NCI-H2107 (cell line): Measurements from ENCODE around the gene UGT1A3.

Experiments
- DNase-seq: peaks from one replicate; lab custom pipeline; 2025; lab: John Stamatoyannopoulos, UW

UGT1A3 gene

DNA sequence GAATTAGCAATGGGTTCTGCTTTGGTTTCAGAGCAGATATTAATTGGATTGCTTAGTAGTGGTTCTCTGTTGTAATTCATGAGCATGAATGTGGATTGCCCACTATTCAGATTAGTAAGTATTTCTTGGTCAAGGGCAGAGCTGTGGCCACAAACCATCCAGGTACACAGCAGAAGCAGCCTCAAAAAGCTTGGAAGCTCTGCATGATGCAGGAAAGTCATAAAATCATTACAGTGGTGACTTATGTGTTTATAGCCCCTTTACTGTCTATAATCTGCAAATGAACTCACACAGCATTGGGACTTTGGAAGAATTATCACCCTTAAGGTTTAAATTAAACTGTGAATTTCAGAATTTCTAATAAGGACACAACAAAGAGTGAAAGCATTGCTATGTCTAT lies 29.3 kb downstream of the UGT1A3 start:
- no peak for DNase-seq

DNA sequence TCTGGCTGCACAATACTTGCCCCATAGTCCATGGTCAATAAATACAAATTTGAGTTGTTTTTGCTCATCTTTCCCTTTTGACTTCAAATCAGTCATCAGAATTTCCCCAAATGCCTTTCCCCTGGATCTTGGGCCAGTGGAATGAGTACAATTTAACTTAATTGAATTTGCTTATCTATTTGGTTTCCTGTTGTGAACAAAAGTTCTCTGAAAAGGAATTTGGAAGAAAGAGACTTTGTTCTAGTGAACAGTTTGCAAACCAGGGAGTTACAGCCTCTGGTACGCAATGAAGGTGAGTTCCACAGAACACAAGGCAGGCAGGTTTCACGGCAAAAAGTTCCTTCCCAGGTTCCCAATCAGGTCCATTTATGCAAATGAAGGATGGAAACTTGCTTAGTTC lies 30.0 kb downstream of the UGT1A3 start:
- no peak for DNase-seq

DNA sequence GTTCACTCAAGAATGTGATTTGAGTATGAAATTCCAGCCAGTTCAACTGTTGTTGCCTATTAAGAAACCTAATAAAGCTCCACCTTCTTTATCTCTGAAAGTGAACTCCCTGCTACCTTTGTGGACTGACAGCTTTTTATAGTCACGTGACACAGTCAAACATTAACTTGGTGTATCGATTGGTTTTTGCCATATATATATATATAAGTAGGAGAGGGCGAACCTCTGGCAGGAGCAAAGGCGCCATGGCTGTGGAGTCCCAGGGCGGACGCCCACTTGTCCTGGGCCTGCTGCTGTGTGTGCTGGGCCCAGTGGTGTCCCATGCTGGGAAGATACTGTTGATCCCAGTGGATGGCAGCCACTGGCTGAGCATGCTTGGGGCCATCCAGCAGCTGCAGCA lies 31.2 kb downstream of the UGT1A3 start, which contains the start of gene UGT1A1:
TSS of gene UGT1A1 (plus strand) at position 228 of the 400 bp plus-strand sequence. CDS start at position 246, 18 bp downstream.
- DNase-seq = no peak

DNA sequence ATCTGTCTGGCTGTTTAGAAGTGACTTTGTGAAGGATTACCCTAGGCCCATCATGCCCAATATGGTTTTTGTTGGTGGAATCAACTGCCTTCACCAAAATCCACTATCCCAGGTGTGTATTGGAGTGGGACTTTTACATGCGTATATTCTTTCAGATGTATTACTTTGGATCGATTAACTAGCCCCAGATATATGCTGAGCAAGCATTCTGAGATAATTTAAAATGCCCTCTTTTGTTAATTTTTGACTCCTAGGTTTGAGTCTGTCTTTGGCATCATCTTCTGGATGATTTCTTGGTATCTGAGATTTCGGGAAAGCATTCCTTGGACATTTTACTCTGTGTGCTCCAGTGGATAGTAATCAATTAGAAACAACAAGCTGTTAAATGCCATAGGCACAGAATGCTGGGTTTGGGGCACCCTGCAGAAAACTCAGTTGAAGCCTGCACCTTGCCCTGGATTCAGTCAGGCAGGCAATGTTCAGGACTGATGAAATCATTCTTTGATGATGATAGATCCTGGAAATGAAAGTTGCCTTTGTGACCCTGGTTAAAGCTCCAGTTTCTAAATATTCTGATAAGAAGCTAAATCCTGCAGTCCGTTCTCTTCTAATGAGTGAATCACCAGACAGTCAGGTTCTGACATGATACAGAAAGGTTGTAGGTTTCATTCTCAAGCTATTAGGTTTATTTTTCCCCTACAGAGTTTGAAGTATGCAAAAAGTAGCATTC lies 32.4 kb downstream of the UGT1A3 start:
- DNase-seq = no peak

DNA sequence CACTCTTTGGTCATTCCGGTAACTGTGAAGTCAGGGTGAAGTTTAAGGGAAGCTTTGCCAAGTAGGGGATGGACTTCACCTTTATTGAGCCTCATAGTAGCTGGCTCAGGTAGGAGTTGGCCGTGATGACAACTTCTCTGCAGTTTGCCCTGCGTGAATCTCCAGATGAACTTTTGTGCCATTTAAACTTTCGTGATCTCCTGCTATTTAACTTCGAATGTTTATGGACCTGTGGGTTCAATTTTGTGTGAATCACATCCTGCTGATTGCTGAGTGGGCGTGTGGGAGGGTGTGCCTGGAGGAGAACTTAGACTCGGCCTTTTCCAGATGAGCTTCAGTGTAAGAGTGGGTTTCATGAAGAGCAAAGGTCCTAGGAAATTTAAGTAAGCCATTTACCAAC lies 35.4 kb downstream of the UGT1A3 start:
- DNase-seq = no peak

DNA sequence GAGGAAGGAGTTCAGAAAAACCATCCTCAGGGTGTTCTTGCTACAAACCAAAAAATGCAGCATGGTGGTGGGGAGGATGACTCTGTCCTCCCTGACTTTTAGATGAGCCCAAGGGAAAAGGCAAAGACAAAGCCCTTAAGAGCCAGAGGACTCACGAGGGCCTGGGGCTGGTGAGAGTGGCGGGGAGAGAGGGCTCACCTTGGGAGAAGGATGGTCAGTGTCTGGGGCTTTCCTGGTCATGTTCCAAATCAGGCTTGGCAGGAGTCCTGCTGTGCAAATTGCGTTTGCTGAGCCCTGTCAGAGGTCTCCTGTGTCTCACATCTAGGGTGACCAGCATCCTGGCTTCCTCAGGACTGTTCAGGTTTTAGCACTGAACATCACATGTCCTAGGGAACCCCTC lies 35.9 kb downstream of the UGT1A3 start:
- DNase-seq = no peak

DNA sequence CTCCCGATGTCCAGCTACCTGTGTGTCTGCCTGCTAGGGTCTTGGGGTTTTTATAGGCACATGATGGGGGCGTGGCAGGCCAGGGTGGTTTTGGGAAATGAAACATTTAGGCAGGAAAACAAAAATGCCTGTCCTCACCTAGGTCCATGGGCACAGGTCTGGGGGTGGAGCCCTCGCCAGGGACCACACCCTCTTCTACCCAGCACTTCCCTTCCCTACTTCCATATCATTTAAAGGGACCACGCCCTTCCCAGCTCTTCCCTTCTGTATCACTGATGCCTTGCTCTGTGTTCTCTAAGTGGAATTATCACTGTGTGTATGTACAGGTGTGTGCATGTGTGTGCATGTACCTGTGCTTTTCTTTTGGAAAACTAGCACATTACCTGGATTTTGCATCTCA lies 37.6 kb downstream of the UGT1A3 start:
- no peak for DNase-seq

DNA sequence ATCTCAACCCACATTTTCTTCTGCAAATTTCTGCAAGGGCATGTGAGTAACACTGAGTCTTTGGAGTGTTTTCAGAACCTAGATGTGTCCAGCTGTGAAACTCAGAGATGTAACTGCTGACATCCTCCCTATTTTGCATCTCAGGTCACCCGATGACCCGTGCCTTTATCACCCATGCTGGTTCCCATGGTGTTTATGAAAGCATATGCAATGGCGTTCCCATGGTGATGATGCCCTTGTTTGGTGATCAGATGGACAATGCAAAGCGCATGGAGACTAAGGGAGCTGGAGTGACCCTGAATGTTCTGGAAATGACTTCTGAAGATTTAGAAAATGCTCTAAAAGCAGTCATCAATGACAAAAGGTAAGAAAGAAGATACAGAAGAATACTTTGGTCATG lies 39.2 kb downstream of the UGT1A3 start:
- no peak for DNase-seq

DNA sequence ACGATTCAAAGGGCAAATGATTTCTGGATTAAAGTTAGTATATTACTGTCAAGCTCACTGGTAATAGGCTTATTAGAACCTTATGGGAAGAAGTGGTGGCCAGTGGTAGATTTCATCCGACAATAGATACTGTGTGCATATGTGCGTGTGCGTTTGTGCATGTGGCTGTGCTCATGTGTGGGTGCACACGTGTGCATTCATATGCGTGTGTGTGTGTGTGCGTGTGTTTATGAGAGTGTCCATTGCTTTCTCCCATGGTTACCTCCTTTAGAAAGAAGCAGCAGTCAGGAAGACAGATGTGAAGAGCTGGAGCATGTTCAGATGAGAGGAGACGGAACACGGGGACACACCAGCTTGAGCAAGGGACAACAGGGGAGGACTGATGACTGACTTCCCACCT lies 40.4 kb downstream of the UGT1A3 start:
- DNase-seq = no peak

DNA sequence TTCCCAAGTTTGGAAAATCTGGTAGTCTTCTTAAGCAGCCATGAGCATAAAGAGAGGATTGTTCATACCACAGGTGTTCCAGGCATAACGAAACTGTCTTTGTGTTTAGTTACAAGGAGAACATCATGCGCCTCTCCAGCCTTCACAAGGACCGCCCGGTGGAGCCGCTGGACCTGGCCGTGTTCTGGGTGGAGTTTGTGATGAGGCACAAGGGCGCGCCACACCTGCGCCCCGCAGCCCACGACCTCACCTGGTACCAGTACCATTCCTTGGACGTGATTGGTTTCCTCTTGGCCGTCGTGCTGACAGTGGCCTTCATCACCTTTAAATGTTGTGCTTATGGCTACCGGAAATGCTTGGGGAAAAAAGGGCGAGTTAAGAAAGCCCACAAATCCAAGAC lies 43.3 kb downstream of the UGT1A3 start:
- DNase-seq = no peak

DNA sequence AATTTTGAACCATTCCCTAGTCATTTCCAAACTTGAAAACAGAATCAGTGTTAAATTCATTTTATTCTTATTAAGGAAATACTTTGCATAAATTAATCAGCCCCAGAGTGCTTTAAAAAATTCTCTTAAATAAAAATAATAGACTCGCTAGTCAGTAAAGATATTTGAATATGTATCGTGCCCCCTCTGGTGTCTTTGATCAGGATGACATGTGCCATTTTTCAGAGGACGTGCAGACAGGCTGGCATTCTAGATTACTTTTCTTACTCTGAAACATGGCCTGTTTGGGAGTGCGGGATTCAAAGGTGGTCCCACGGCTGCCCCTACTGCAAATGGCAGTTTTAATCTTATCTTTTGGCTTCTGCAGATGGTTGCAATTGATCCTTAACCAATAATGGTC lies 43.7 kb downstream of the UGT1A3 start:
- no peak for DNase-seq

DNA sequence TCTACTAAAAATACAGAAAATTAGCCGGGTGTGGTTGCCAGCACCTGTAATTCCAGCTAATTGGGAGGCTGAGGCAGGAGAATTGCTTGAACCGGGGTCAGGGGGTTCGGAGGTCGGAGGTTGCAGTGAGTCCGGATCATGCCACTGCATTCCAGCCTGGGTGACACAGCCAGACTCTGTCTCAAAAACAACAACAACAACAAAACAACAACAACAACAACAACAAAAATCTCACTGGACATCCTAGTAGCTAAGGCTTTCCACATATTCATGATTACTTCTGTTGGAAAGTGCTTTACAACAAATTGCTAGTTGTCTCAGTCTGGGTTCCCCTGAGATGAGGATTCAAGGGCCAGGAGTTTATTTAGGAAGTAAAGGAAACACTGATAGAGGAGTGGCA lies 45.0 kb downstream of the UGT1A3 start:
- no peak for DNase-seq

DNA sequence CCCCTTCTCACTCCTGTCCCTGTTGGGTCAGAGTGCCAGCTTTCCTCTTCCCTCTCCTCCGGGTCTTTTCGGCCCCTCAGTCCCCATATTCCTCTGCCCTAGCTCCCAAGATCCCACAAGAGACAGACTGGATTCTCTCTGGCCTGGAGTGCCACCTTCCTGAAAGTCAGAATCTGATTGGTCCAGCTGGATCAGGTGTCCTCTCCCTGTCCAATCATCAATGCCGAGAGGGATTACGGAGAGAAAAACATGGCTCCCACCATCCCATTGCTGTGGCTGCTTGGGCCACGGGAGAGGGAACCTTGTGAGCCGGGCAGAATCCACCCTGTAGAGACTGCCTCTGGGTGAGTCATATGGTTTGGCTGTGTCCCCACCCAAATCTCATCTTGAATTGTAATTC lies 46.6 kb downstream of the UGT1A3 start:
- DNase-seq = no peak

DNA sequence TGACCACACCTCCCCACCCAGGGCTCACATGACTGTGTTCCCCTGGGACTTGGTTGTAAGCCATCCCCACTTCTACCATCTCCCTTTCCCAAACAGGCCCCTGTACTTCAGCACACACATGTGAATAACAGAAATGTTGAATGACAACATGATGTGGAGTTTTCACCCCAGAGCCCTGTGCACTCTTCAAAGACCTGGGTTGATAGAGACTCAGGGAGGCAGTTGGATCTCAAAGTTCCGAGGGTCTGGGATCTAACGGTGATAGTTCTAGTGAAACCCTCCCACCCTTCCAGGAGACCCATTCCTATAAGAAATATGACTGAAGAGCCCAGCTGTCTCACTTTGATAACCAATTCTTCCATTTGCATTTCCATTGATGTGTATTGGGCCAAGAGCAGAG lies 49.2 kb downstream of the UGT1A3 start, which contains the start of gene MROH2A:
TSS of gene MROH2A (plus strand) at position 301 of the 400 bp plus-strand sequence. CDS start 1,029 bp downstream, outside the sequence.
- no peak for DNase-seq

DNA sequence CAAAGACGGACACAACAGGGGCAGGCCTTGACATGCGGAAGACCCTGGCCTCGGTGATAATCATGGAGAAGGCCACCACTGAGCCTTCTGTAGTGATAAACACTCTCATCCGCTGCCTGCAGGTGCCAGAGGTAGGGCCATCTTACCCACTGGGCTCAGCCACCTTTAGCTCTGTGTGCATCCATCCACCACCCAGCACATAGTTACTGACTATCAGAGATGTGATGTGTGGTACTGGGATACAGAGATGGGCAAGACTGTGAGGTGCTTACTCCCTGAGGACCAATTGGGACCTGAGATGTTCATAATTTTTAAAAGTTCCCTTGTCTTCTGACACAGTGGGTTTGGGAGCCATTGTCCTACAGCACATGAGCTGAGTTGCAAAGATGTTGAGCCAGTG lies 50.9 kb downstream of the UGT1A3 start:
- DNase-seq = no peak

DNA sequence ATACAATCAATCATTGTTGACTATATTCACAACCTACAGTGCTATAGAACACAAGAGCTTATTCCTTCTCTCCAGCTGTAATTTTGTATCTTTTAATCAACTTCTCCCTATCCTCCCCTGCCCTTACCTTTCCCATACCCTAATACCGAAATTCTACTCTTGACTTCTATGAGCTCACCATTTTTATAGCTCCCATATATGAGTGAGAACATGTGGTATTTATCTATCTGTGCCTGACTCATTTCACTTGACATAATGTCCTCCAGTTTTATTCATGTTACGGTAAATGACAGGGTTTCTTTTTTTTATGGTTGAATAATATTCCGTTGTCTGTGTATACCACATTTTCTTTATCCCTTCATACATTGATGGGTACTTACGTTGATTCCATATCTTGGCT lies 51.9 kb downstream of the UGT1A3 start:
- DNase-seq = no peak

DNA sequence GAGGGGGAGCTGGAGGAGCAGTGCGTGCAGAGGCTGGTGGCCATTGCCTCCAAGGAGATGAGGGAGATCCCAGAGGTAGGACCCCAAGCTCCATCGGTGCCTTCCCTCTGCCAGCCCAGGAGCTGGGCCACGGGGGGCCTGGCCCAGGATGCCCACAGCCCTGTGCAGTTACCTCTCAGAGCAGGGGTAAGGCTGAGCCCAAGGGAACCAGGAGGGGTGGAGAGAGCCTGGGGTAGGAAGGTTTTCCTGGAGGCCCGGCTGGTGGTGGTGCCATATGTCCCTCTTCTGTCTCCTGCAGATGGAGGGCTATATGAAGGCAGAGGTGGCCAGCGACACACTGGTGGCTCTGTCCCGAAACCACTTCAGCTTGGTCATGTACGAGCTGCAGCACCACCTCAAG lies 60.7 kb downstream of the UGT1A3 start:
- no peak for DNase-seq

DNA sequence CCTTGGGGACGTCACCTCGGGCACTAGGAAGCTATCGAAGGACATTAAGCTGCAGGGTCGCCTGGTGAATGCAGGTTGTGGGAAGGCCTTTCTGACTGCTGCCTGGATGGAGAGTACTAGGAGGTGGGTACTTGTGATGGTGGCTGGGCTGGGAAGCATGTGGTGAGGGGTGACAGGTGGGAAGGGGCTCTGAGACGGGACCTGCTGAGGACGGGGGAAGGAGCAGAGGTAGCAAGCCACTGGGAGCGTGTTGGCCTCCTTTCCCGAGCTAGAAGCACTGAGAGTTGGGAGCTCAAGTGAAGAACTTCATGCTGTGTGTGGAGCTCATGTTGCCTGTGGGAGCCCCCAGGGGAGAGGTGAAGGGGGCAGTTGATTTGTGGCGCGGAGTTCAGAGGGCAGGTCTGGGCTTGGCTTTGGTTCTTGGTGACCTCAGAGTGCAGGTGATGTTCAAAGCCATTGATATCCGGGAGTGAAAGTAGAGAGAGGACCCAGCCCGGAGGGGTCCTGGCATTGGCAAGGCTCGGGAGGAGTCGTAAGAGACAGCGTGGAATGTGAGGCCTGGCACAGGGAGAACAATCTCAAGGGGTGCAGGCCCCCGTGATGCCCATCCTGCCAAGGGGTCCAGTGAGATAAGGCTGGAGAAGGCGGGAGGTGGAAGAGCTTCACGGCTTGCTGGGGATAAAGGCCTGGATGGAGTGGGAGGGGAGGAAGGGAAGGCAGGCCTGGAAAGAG lies 62.5 kb downstream of the UGT1A3 start:
- DNase-seq = no peak

DNA sequence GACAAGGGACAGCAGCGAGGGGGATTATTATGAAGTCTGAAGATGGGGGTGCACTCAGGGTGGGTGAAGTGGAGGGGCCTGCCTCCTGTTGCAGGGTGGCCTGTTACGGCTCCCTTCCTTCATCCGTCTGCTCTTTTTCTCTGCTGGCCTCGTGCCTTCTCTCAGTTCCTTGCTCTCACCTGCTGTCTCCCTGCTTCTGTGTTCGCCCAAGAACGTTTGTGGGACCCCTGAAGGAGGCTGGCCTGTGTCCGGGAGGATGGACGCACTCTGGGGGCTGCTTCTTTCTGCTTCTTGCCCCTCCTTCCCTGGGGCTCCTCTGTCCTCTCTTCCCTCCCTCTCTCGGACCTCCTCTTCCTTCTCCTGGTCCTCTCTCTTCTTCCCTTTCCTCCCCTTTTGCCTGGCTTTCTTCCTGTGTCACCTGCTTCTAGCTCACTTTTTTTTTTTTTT lies 63.1 kb downstream of the UGT1A3 start:
- DNase-seq = no peak

DNA sequence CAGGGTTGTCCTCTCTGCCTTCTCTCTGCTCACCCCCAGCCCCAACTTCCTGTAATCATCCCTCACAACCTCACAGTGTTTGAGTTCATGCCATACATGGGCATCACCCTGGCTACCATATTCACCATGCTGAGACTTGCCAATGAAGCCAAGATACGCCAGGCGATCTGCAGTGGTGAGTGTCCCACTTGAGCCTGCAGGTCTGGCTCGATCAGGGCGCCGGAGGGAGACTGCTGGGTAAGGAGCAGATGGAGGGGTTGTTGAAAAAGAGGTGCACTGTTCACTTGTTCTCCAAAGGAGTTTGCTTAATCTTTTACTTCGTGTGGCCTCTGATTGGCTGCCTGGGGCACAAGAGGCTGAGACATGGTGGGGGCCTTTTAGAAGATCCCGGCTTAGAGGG lies 63.9 kb downstream of the UGT1A3 start:
- DNase-seq = no peak

DNA sequence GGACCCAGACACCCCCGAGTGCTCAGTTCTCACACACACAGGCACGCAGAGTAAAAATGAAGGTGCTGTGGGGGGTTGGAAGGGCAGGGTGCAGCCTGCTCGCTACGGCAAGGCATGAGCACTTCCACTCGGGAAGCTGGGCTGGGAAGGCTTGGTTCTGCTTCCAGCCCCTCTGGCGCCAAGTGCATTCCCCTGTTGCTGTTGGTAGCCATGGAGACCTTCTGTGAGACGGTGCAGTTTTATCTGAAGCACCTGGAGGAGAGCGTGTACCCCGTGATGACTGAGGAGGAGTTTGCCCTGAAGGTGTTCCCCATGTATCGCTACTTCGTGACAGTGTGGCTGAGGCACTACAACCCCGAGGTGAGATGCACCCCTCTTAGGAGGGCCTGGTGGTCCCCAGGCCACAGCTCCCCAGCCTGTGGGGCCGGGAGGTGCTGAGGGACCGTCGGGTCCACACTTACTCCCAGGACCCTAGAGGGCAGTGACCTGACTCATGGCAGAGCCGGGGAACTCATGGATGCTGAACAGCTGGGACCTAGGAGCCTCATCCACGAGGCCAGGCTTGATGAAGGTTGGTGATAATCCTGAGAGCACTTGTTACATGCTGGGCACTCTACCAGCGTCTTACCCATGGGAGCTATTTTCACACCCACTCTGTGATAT lies 64.8 kb downstream of the UGT1A3 start:
- DNase-seq = no peak

DNA sequence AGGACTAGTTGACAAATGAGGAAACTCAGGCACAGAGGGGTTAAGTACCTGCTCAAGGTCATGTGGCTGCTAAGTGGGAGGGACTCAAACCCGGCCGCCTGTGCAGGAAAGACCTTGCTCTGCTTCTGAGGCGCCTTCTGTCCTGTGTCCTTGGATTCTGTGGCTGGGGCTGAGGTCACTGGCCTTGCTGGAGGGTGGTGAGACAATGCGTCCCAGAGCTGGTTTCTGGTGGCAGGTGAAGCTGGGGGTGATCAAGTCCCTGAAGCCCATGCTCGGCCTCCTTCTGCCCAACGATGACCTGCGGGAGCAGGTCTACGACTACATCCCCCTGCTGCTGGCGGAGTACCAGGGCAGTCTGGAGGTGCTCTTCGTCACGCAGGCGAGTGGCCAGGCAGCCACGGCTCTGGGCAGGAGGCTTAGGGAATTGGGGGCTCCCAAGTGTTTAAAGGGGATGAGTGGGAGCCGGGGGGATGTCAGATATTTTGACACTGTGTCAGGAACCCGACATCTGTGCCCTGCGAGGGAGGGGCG lies 65.4 kb downstream of the UGT1A3 start:
- no peak for DNase-seq

DNA sequence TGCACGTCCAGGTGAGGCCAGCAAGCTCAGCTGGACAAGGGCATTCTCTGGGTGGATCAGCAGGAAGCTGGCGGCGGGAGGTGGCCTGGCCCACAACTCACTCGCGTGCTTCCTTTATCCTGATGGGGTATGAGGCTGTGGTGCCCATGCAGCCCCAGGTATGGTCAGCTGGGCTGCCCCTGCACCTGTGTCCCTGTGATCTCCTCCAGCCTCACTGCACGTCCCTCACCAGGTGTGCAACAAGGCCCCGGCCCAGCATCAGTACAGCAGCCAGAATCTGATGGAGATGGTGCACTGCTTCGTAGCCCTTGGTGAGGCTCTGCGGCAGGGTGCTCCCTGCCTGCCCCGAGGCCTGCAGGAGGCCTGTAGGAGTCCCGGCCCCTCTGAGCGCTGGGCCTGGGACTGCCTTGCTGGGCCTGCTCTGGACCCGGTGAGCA lies 66.9 kb downstream of the UGT1A3 start:
- no peak for DNase-seq
